Endometrium (tissue), 2 donors: ENCODE results near the gene PCCA.
A peak's percentile ranks its signal among the peaks of the same experiment; 100 is the strongest.
"Not testable (repeated sequence)": the region's sequence is repeated elsewhere in the genome, so short reads cannot be mapped to it uniquely, and the experiment has no call there.

Source experiments
- FAIRE-seq: peaks from 2 replicates; lab custom pipeline; 2012; peaks lifted over from hg19 to GRCh38; lab: Jason Lieb, UNC
- donor health status: control.
- donor health status: control.

The PCCA gene

GRCh38 chr13:100141461-100141961, 52.6 kb downstream of the PCCA start:
- FAIRE-seq, result not testable (repeated sequence)

- FAIRE-seq, result no peak
Observed at GRCh38 chr13:100146534-100146933, 57.6 kb downstream of the PCCA start.

GRCh38 chr13:100147825-100148224, 58.9 kb downstream of the PCCA start:
- no peak for FAIRE-seq

- FAIRE-seq, result no peak
Observed at GRCh38 chr13:100148422-100148821, 59.5 kb downstream of the PCCA start.

- FAIRE-seq, result no peak
Observed at GRCh38 chr13:100149389-100149788, 60.5 kb downstream of the PCCA start.

GRCh38 chr13:100150711-100151110, 61.8 kb downstream of the PCCA start:
- FAIRE-seq, result not testable (repeated sequence)

- no peak for FAIRE-seq
Observed at GRCh38 chr13:100154842-100155416, 66.0 kb downstream of the PCCA start.

GRCh38 chr13:100156788-100157187, 67.9 kb downstream of the PCCA start:
- no peak for FAIRE-seq

GRCh38 chr13:100158569-100158968, 69.7 kb downstream of the PCCA start:
- no peak for FAIRE-seq

- FAIRE-seq, result no peak
Observed at GRCh38 chr13:100159584-100159983, 70.7 kb downstream of the PCCA start.

GRCh38 chr13:100160450-100160849, 71.6 kb downstream of the PCCA start:
- FAIRE-seq, result no peak

- FAIRE-seq, result no peak
Observed at GRCh38 chr13:100163375-100163774, 74.5 kb downstream of the PCCA start.

- no peak for FAIRE-seq
Observed at GRCh38 chr13:100173203-100173602, 84.3 kb downstream of the PCCA start.

- not testable (repeated sequence) for FAIRE-seq
Observed at GRCh38 chr13:100174455-100174854, 85.6 kb downstream of the PCCA start.

GRCh38 chr13:100175078-100175802, 86.3 kb downstream of the PCCA start:
- no peak for FAIRE-seq

- no peak for FAIRE-seq
Observed at GRCh38 chr13:100175803-100176182, 86.9 kb downstream of the PCCA start.

GRCh38 chr13:100176801-100177400, 88.0 kb downstream of the PCCA start:
- FAIRE-seq, result no peak

GRCh38 chr13:100178309-100178708, 89.4 kb downstream of the PCCA start:
- FAIRE-seq, result peak; percentile 75

- FAIRE-seq, result no peak
Observed at GRCh38 chr13:100179276-100179675, 90.4 kb downstream of the PCCA start.

GRCh38 chr13:100182900-100183490, 94.1 kb downstream of the PCCA start:
- no peak for FAIRE-seq

- FAIRE-seq, result no peak
Observed at GRCh38 chr13:100184095-100184494, 95.2 kb downstream of the PCCA start.

GRCh38 chr13:100195568-100195967, 106.7 kb downstream of the PCCA start:
- no peak for FAIRE-seq

- FAIRE-seq, result no peak
Observed at GRCh38 chr13:100196375-100196774, 107.5 kb downstream of the PCCA start.
